Urinary bladder (tissue), 4 donors: Measurements from ENCODE around the gene COL25A1. TPM values are rescaled to one million over a fixed set of nuclear protein-coding genes. Genes with fewer than 3 reads are reported as not detected.
A peak's percentile ranks its signal among the peaks of the same experiment; 100 is the strongest.

ENCODE experiments used
- DNase-seq: peaks from one replicate; pipeline ENCODE4 v3.0.0-alpha.2; 2015; ENCODE audit errors: extremely low spot score
- H3K27ac ChIP-seq: one replicate; pipeline ENCODE4 v1.5.1; 2013; ENCODE audit warnings: low read depth, mild to moderate bottlenecking, moderate library complexity
- H3K36me3 ChIP-seq: one replicate; pipeline ENCODE4 v1.6.1; 2013; ENCODE audit warnings: mild to moderate bottlenecking, moderate library complexity; ENCODE audit not compliant: insufficient read depth
- H3K4me1 ChIP-seq: one replicate; pipeline ENCODE4 v1.6.1; 2013; ENCODE audit warnings: mild to moderate bottlenecking, moderate library complexity; ENCODE audit not compliant: insufficient read depth
- H3K4me3 ChIP-seq: one replicate; pipeline ENCODE4 v1.5.1; 2013; ENCODE audit warnings: low read depth, low read length
- WGBS: extraction: QIAGEN DNeasy Blood & Tissue Kit; methylation state at CpG from one replicate; pipeline ENCODE4 v1.1.7; 2013; 5-methylcytosine and 5-hydroxymethylcytosine counted together
- polyA plus RNA-seq: library from polyadenylated mRNA; stranded (reverse); fragments of 200-250 nt; gene quantifications from one replicate; pipeline ENCODE4 v1.2.3, GENCODE V29; 2013
- total RNA-seq: library from RNA; depleted of rRNA; stranded (reverse); fragments of >200 nt; gene quantifications from one replicate; pipeline ENCODE4 v1.2.3, GENCODE V29; 2014
- donor health status: healthy with polysubstance abuse.
- donor health status: healthy.

The COL25A1 gene
- total and polyA plus RNA-seq, 2 donors = 1.4 to 16.4 TPM

DNA sequence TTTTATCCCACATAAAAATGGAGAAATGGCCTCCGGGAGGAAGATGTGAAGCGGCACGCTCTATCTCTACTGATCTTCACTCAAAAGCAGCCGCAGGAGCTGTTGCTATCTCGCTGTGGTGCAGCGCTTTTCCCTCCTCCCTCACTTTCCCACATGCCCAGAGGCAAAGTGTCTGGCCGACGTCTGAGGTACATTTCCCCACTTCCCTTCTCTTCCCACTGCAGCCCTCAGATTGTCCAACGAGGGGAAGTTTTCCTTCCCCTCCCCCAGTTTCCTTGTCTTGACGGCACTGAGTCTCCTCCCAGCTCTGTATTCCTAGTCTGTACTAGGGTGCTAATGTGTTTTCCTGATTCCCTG lies 660 bp upstream of the COL25A1 start:
- peak; percentile 23 for DNase-seq
- peak overlapping the region; percentile 70 for H3K4me3 ChIP-seq
- no peak overlapping the region for H3K27ac ChIP-seq
- no peaks in the 10 kb centered on the region for H3K36me3 ChIP-seq
- under 1% methylated on average over 10 of the region's 10 CpGs for WGBS
- peaks cover 2% of the 10 kb centered on the region for H3K4me1 ChIP-seq

DNA sequence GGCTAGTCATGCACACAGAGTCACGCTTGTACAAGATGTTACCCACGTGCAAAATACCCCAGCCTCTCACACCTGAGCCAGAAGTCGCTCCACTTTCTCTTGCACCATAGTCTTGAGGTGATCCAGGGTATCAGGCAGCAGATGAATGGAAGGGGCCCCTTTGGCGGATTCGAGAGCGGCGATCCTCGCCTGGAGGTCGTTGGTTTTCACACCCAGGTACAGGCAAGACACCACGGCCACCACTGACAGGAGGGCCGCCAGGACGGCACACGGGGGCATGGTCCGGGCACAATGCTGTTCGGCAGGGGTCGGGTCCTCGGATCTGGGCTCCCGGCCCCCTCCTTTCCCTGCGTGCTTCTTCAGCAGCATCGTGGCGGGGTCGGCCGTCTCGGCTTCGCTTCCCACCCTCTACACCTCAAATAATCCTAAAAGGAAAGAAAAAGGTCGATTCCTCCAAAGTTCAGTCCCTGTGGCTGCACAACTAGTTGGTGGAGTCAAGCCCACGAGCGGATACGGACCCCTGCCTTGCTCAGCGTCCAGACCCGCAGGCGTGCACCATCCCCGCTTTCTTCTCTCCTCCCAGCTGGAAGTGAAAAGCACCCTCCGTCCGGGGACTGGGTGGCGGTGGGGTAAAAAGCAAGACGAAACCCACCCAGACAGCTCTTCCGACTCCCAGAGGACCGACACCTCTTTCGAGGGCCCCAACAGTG lies 652 bp downstream of the COL25A1 start:
- Histone ChIP-seq H3K27ac (no peak overlapping the region), H3K4me3 (peak overlapping the region; percentile 70), H3K36me3 (no peaks in the 10 kb centered on the region), H3K4me1 (peaks cover 2% of the 10 kb centered on the region)
- DNase-seq = no peak
- WGBS = 7% methylated on average over 40 of the region's 40 CpGs

DNA sequence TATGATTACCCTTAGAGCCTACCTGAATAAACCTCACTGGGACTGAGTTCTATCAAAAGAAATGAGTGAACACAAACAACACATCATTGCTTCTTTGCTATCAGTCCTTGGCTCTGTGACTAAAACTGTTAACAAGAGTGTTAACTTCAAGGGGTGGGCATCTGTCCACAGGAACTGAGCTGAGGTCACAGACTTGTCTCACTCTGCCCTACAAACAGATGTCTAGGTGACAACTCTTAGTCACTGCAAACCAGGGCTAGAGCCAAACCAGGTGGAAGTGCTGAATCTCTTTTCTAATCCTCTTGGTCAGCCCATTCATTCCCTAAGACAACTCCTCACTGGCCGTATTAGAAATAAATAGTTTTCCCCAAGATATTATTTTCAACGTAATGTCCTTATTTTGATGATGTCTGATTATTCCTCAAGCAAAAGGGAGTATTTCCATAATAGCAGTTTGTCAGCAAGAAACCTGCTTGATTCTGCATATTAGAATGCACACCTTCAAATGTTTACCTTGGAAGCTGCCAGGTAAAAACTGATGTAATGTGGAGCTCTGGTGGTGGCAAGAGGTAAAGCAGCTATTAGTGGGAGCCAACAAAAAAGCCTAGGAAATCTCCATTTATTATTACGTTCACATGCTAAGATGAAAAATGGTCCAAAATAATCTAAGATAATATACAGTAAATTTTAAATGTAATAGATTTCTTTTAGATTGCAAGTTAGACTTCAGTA lies 4.0 kb downstream of the COL25A1 start:
- peaks cover 2% of the 10 kb centered on the region for H3K4me1 ChIP-seq
- H3K27ac ChIP-seq = no peak overlapping the region
- DNase-seq = no peak
- 57% methylated on average over 3 of the region's 3 CpGs for WGBS
- H3K4me3 ChIP-seq = no peak overlapping the region
- H3K36me3 ChIP-seq = no peaks in the 10 kb centered on the region

DNA sequence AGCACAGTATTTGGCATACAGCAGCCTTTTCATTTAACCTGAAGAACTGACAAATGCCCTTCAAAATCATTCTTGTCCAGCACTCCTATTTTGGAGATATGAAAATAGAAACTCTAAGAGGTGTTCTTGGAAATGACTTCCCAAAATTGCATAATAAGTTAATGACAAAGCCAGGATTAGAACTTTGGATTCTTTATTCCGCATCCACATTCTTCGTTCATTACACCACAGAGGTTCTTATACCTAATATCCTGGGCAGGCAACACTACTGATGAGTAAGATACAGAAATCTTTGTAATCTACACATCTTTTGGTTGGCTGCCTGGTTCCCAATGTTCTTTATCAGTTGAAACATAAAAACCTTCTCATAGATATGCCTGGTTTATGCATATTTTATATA lies 5.9 kb downstream of the COL25A1 start:
- Histone ChIP-seq H3K4me3 (no peak overlapping the region), H3K4me1 (no peaks in the 10 kb centered on the region), H3K36me3 (no peaks in the 10 kb centered on the region), H3K27ac (no peak overlapping the region)
- 95% methylated on average over 2 of the region's 2 CpGs for WGBS
- no peak for DNase-seq

GRCh38 chr4:109295081-109295480 lies 7.4 kb downstream of the COL25A1 start:
- Histone ChIP-seq H3K4me3 (no peak overlapping the region), H3K4me1 (no peaks in the 10 kb centered on the region), H3K27ac (no peak overlapping the region), H3K36me3 (no peaks in the 10 kb centered on the region)
- DNase-seq = no peak

DNA sequence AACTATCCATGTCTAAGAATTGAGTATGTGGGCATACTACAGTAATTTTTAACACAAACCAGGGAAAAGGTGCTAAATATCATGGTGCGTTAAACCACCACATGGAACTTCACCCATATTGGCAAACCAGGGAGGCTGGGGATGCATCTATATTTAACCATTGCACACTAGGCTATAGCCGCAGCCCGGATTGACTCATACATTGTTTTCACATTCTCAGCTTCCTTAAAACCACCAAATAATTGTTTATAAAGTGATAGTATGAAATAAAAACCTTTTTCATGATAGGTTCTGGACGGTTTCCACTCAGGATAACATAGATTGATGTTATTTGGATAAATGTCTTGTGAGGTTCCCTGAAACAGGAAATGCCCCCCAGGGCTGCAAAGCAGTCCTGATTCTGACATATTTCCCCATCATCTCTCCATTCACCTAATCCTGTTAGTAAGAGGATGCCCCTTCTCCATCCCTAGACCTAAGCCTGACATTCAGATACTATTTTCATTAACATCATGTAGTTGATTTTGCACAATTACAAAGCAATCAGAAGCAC lies 7.9 kb downstream of the COL25A1 start:
- no peak overlapping the region for H3K27ac ChIP-seq
- no peak for DNase-seq
- H3K4me3 ChIP-seq = no peak overlapping the region
- 78% methylated on average over 4 of the region's 4 CpGs for WGBS
- H3K36me3 ChIP-seq = no peaks in the 10 kb centered on the region
- no peaks in the 10 kb centered on the region for H3K4me1 ChIP-seq

DNA sequence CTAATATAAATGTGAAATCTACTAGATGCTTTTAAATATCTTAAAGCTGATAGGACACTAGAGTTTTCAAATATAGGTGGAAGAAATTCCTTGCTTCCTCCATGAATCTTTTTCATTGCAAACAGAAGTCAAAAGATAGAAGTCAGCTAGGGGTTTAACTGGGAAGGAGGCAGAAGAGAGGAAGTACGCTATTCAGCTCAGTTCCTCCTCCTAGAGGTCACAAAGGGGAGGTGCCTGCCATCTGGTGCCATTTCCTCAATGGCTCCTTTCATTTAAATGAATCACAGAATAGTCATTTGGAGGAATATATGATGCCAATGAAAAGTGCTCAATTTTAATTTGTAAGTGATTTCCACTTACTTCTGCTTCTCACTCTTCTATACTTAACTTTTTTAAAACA lies 8.5 kb downstream of the COL25A1 start:
- H3K36me3 ChIP-seq = no peaks in the 10 kb centered on the region
- H3K4me3 ChIP-seq = no peak overlapping the region
- no peaks in the 10 kb centered on the region for H3K4me1 ChIP-seq
- no peak overlapping the region for H3K27ac ChIP-seq
- WGBS = 61% methylated on average over 1 of the region's 1 CpG
- no peak for DNase-seq

DNA sequence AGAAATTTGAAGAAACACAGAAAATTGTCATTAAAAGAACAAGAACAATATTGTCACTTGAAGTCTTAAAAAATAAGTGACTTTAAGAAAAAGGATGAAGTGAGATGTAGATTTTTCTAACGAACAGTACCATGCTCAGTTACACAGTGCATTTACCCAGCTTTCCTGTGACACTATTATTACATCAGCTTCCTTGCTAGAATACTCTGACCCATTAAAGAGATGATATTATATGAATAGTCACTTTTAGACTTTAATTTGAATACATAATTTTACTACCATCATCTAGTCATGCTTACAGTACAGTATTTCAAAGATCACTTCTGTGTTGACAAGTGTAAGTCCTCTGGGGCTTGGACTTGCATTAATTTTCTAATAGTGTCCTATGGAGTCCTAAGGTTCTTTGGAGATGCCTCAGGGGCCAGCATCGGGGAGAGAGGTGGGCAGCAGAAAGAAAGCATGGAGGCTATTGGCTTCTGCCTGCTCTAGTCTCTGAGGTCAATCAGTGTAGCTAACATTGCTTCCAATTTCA lies 10.7 kb downstream of the COL25A1 start:
- DNase-seq = no peak
- Histone ChIP-seq H3K36me3 (no peaks in the 10 kb centered on the region), H3K27ac (no peak overlapping the region), H3K4me3 (no peak overlapping the region), H3K4me1 (no peaks in the 10 kb centered on the region)
- 82% methylated on average over 2 of the region's 2 CpGs for whole genome bisulfite sequencing

- WGBS = 69% methylated on average over 3 of the region's 3 CpGs
- Histone ChIP-seq H3K4me3 (no peak overlapping the region), H3K4me1 (no peaks in the 10 kb centered on the region), H3K27ac (no peak overlapping the region), H3K36me3 (no peaks in the 10 kb centered on the region)
- DNase-seq = no peak
Measured at GRCh38 chr4:109290918-109291317, 11.5 kb downstream of the COL25A1 start.

DNA sequence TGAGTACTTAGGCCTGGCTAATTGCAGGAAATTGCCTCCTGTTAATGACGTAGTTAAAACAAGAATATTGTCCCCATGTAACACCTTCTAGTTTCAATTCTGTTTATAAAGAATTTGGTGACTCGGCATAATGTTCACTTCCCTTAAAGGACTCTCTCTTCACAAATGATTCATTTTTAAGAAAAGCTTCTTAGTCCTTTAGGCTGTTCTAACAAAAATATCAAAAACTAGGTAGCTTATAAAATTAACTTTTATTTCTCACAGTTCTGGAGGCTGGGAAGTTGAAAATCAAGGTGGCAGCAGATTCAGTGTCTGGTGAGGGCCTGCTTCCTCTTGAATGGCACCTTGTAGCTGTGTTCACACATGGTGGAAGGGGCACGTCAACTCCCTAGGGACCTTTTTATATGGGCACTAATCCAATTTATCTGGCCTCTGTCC lies 23.8 kb downstream of the COL25A1 start:
- Histone ChIP-seq H3K36me3 (no peaks in the 10 kb centered on the region), H3K4me1 (no peaks in the 10 kb centered on the region), H3K4me3 (no peak overlapping the region), H3K27ac (no peak overlapping the region)
- no peak for DNase-seq
- WGBS = 60% methylated on average over 3 of the region's 3 CpGs

DNA sequence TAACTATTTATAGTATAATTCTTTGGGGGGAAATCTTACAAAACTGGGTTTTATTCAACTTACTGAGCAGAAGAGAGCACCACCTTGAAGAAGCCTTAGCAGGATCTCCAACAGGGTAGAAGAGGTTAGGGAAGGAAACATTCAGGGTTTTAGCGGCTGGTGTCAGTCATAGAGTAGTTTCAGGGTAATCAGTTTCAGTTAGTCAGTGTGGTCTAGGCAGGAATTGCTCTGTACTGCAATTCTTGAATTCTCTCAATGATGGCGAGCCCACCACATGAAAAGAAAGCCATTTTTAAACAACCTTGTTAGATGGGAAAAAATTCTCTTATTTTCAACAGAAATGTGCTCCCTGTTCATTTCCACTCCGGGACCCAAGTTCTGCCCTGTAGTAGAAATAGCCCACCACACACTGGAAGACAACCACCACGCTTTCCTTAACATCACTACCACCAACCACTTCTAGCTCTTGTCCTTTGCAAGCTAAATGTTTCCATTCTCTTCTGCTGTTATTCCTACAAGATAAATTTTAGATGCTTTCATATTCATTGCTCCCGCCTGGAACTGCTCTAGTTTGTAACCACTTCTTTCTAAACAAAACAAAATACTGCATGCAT lies 25.9 kb downstream of the COL25A1 start:
- no peaks in the 10 kb centered on the region for H3K4me1 ChIP-seq
- H3K4me3 ChIP-seq = no peak overlapping the region
- no peak overlapping the region for H3K27ac ChIP-seq
- H3K36me3 ChIP-seq = no peaks in the 10 kb centered on the region
- 90% methylated on average over 5 of the region's 5 CpGs for whole genome bisulfite sequencing
- DNase-seq = no peak

DNA sequence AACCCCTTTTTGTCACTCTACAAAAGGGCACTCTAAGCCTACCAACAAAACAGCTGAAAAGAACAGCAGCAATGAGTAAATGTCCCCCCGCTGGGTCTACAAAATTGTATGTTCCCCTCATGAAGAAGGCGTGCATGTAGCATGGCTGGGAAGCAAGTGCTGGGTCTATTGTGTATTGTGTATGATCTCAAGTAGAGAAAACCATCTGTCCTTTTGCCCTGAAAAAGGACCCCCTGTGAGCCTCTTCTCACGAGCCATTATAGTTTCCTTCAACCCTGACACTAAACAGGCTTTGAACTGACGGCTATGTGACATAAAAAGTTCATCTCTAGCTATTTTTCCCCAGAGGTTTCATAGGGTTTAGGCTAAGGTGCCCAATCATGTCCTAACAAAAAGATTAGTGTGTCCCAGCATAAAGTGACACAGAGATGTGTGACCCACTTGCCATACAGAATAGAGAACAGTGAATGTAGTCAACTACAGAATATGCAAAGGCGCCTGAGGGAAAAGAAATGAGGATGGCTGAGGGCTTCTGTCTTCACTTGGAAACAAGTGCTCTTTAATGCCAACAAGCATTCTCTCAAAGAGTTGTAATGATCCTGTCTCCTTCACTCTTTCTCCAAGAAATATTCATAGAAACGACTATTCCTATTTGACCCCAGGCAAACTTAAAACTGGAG lies 27.3 kb downstream of the COL25A1 start:
- Histone ChIP-seq H3K4me1 (no peaks in the 10 kb centered on the region), H3K36me3 (no peaks in the 10 kb centered on the region), H3K27ac (no peak overlapping the region), H3K4me3 (no peak overlapping the region)
- no peak for DNase-seq
- WGBS = 76% methylated on average over 6 of the region's 6 CpGs

GRCh38 chr4:109266891-109267290 lies 35.6 kb downstream of the COL25A1 start:
- Histone ChIP-seq H3K4me1 (no peaks in the 10 kb centered on the region), H3K4me3 (no peak overlapping the region), H3K27ac (no peak overlapping the region), H3K36me3 (no peaks in the 10 kb centered on the region)
- no peak for DNase-seq
